ENCODE results near the gene TMA16.

DNA sequence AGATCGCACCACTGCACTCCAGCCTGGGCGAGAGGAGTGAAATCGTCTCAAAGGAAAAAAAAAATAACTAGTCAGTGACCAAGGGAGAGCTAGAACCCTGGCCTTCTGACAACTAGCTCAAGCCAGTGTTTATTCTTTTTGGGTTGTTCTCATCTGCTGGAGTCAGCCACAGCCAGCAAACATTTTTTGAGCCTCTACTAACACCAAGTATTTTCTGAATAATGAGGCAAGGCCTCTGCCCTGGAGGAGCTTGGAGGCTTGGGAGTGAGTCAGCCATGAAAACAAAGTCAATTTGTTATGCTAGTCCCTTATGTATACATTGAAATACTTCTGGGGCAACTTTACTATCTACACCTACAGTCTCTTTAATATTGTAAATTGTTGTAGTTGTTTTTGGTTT is 46.5 kb downstream of the TMA16 start:
- TF ChIP-seq NRF1 (IDR thresholded peaks at IDR 0.05; ENCODE audit: low read depth, low read length) (no peak), RAD21 (IDR thresholded peaks at IDR 0.05 in 1 of 2, conservative IDR thresholded peaks at IDR 0.05 in 1 of 2; ENCODE audit: low read depth in 2 of 2, low read length in 2 of 2) (no peak), ASH2L (IDR thresholded peaks at IDR 0.05; ENCODE audit: low read length) (no peak), EP300 (IDR thresholded peaks at IDR 0.05; ENCODE audit: borderline replicate concordance in 1 of 2, low read depth in 2 of 2, low read length in 2 of 2) (no peak), JUND (IDR thresholded peaks at IDR 0.05; ENCODE audit: low read length) (no peak), POLR2AphosphoS5 (IDR thresholded peaks at IDR 0.05; ENCODE audit: low read depth, low read length) (no peak)
- TF ChIP-seq, protein P1, sequence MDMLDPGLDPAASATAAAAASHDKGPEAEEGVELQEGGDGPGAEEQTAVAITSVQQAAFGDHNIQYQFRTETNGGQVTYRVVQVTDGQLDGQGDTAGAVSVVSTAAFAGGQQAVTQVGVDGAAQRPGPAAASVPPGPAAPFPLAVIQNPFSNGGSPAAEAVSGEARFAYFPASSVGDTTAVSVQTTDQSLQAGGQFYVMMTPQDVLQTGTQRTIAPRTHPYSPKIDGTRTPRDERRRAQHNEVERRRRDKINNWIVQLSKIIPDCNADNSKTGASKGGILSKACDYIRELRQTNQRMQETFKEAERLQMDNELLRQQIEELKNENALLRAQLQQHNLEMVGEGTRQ (IDR thresholded peaks at IDR 0.05; ENCODE audit: low read length), result no peak
